SK-N-SH (cell line): ENCODE data around the gene SMPD1. TPM values are rescaled to one million over a fixed set of nuclear protein-coding genes. Genes with fewer than 3 reads are reported as not detected.
A peak's percentile ranks its signal among the peaks of the same experiment; 100 is the strongest.
"Not testable (repeated sequence)": the region's sequence is repeated elsewhere in the genome, so short reads cannot be mapped to it uniquely, and the experiment has no call there.

Experiments
- CTCF ChIA-PET: fragments of 300-600, 350-600 bp; formaldehyde crosslinking; extraction: SDS; loops from one replicate; lab custom pipeline; 2021; lab: Yijun Ruan, JAX
- POLR2A ChIA-PET: fragments of 350-600 bp; sonication (Branson Sonifier 250); formaldehyde crosslinking; extraction: SDS; loops from one replicate; lab custom pipeline; 2020; ENCODE audit warnings: antibody characterized with exemption, inconsistent platforms; lab: Yijun Ruan, JAX
- DNase-seq: peaks from one replicate; pipeline ENCODE4 v3.0.0; 2012
- H2AFZ ChIP-seq: fragments of 200-600 bp; sonication (generic); 2 replicates; pipeline ENCODE4 v1.8.1; 2016; ENCODE audit warnings: antibody characterized with exemption, mild to moderate bottlenecking, low read depth
- H3F3A ChIP-seq: fragments of 200-600 bp; sonication (generic); replicated peaks from 2 replicates; pipeline ENCODE3; 2016; ENCODE audit warnings: antibody characterized with exemption, mild to moderate bottlenecking; ENCODE audit not compliant: insufficient read depth
- H3K27ac ChIP-seq, 2 experiments: fragments of 200-500 bp in 1 of 2; fragments of 200-600 bp in 1 of 2; sonication (Bioruptor generic) in 1 of 2; sonication (generic), shearing (Covaris generic) in 1 of 2; 2 replicates each; pipeline versions ENCODE4 v1.5.1 to v1.6.1; 2014 to 2016; ENCODE audit warnings: low read depth in 2 of 2, inconsistent platforms in 1 of 2, low read length in 1 of 2, mild to moderate bottlenecking in 1 of 2, mixed read lengths in 1 of 2
- H3K27me3 ChIP-seq: fragments of 200-600 bp; sonication (generic), shearing (Covaris generic); 2 replicates; pipeline ENCODE4 v1.6.1; 2016; ENCODE audit warnings: mixed run types; ENCODE audit not compliant: insufficient read depth
- H3K36me3 ChIP-seq, 2 experiments: fragments of 200-500 bp in 1 of 2; fragments of 200-600 bp in 1 of 2; sonication (Bioruptor generic) in 1 of 2; sonication (generic) in 1 of 2; replicated peaks in 1 of 2; 2 replicates each; pipeline versions ENCODE3 to v1.5.1; 2014 to 2016; ENCODE audit warnings: low read length in 1 of 2, mild to moderate bottlenecking in 1 of 2; ENCODE audit not compliant: insufficient read depth in 2 of 2, control insufficient read depth in 1 of 2
- H3K4me1 ChIP-seq, 2 experiments: fragments of 200-500 bp in 1 of 2; fragments of 200-600 bp in 1 of 2; sonication (Bioruptor generic) in 1 of 2; sonication (generic), shearing (Covaris generic) in 1 of 2; 2 replicates each; pipeline versions ENCODE4 v1.5.1 to v1.6.1; 2014 to 2016; ENCODE audit warnings: low read depth in 1 of 2, low read length in 1 of 2, mixed run types in 1 of 2; ENCODE audit not compliant: insufficient read depth in 2 of 2, control insufficient read depth in 1 of 2
- H3K4me2 ChIP-seq: fragments of 200-600 bp; sonication (generic), shearing (Covaris generic); 2 replicates; pipeline ENCODE4 v1.6.1; 2017; ENCODE audit warnings: mixed run types
- H3K4me3 ChIP-seq, 2 experiments: fragments of 200-500 bp in 1 of 2; fragments of 200-600 bp in 1 of 2; sonication (Bioruptor generic) in 1 of 2; sonication (generic), shearing (Covaris generic) in 1 of 2; 2 replicates each; pipeline versions ENCODE4 v1.5.1 to v1.8.1; 2014 to 2016; ENCODE audit warnings: low read depth in 2 of 2, inconsistent platforms in 1 of 2, low read length in 1 of 2, mild to moderate bottlenecking in 1 of 2, mixed read lengths in 1 of 2, moderate library complexity in 1 of 2
- H3K79me2 ChIP-seq: fragments of 200-600 bp; sonication (generic); 2 replicates; pipeline ENCODE4 v1.8.1; 2017; ENCODE audit warnings: mild to moderate bottlenecking; ENCODE audit not compliant: insufficient read depth
- H3K9ac ChIP-seq: fragments of 200-600 bp; sonication (generic); 2 replicates; pipeline ENCODE4 v1.6.1; 2017; ENCODE audit warnings: mixed run types
- H3K9me2 ChIP-seq: fragments of 200-600 bp; sonication (generic); 2 replicates; pipeline ENCODE4 v1.6.1; 2017; ENCODE audit warnings: mixed run types
- H3K9me3 ChIP-seq: fragments of 200-600 bp; sonication (generic); 2 replicates; pipeline ENCODE4 v1.6.1; 2017; ENCODE audit warnings: mixed run types, mild to moderate bottlenecking, moderate library complexity
- H4K20me1 ChIP-seq: fragments of 200-600 bp; sonication (generic); 2 replicates; pipeline ENCODE4 v1.6.1; 2017; ENCODE audit warnings: mild to moderate bottlenecking, mixed run types; ENCODE audit not compliant: insufficient read depth
- CHD2 ChIP-seq: fragments of 150-350 bp; IDR thresholded peaks from 2 replicates; pipeline ENCODE4 v1.6.1; 2018; ENCODE audit warnings: low read length; ENCODE audit not compliant: partially characterized antibody
- ELF1 ChIP-seq: IDR thresholded peaks from 2 replicates; pipeline ENCODE4 v1.4.0; 2012
- EZH2phosphoT487 ChIP-seq: fragments of 200-600 bp; sonication (generic); IDR thresholded peaks from 2 replicates; pipeline ENCODE4 v1.6.1; 2017; ENCODE audit warnings: low read depth, mixed run types, mild to moderate bottlenecking, antibody characterized with exemption, moderate library complexity, borderline replicate concordance
- IRF3 ChIP-seq: fragments of 150-350 bp; IDR thresholded peaks from 2 replicates; pipeline ENCODE4 v1.6.1; 2016; ENCODE audit warnings: mild to moderate bottlenecking, low read depth, low read length
- MEF2A ChIP-seq: IDR thresholded peaks from 2 replicates; pipeline ENCODE4 v1.4.0; 2012; ENCODE audit warnings: low read depth, borderline replicate concordance
- MXI1 ChIP-seq: IDR thresholded peaks from 2 replicates; pipeline ENCODE4 v1.6.1; 2012; ENCODE audit warnings: mild to moderate bottlenecking, low read depth, low read length, improper control_type of control experiment
- NFIC ChIP-seq: IDR thresholded peaks from 2 replicates; pipeline ENCODE4 v1.4.0; 2012; ENCODE audit warnings: borderline replicate concordance
- PBX3 ChIP-seq: IDR thresholded peaks from 2 replicates; pipeline ENCODE4; 2012
- RAD21 ChIP-seq: IDR thresholded peaks from 2 replicates; pipeline ENCODE4 v1.6.1; 2012; ENCODE audit warnings: mild to moderate bottlenecking, low read length
- TCF12 ChIP-seq: IDR thresholded peaks from 2 replicates; pipeline ENCODE4 v1.4.0; 2012
- ZBTB33 ChIP-seq: IDR thresholded peaks from 2 replicates; pipeline ENCODE4 v1.4.0; 2012; ENCODE audit warnings: low read depth, borderline replicate concordance
- WGBS: methylation state at CpG from one replicate; pipeline ENCODE4 v1.1.6; 2017; ENCODE audit warnings: low lambda C conversion rate; 5-methylcytosine and 5-hydroxymethylcytosine counted together
- polyA plus RNA-seq, 3 experiments: library from polyadenylated mRNA; depleted of rRNA; stranded (reverse); fragments of >200 nt; gene quantifications; 2 replicates each; pipeline ENCODE4 v1.2.3, GENCODE V29; 2012

SMPD1 gene
- polyA plus RNA-seq, 1 of the 3 experiments (the other 2 are of a cell fraction), result 69.2 TPM

GRCh38 chr11:6391537-6392134 lies 1.4 kb downstream of the SMPD1 start:
- no peak for DNase-seq
- Histone ChIP-seq H3F3A (peaks cover 4% of the 10 kb centered on the region), H2AFZ (no peak overlapping the region), H3K36me3 (peaks cover 0 to 16% of the 10 kb centered on the region in 2 experiments), H3K9me2 (no peaks in the 10 kb centered on the region), H3K4me3 (peak overlapping the region in 1 of 2 experiments; percentile 89; a peak in 1 of 4 replicates), H3K4me2 (peak overlapping the region; percentile 87; the same call in 1 of the 2 replicates), H3K79me2 (0 out of 2 replicates have a peak, but pooled peaks cover 9% of the 10 kb centered on the region), H4K20me1 (no peaks in the 10 kb centered on the region), H3K27ac (no peak overlapping the region), H3K4me1 (peaks cover 3 to 14% of the 10 kb centered on the region in 2 experiments; a peak in 2 of 4 replicates), H3K9ac (no peak overlapping the region), H3K9me3 (no peaks in the 10 kb centered on the region), H3K27me3 (no peaks in the 10 kb centered on the region)
- ChIA-PET CTCF (no interaction called here), POLR2A (no interaction called here)
- 97% methylated on average over 9 of the region's 18 CpGs for WGBS
- TF ChIP-seq PBX3 (no peak), TCF12 (no peak), MXI1 (no peak), NFIC (no peak), ELF1 (no peak), CHD2 (no peak)
- TF ChIP-seq, all 33 proteins: peak for 0

- not testable (repeated sequence) for H3K4me2 ChIP-seq, DNase-seq, H3K9me2 ChIP-seq, H3F3A ChIP-seq, H3K4me3 ChIP-seq, H2AFZ ChIP-seq, H3K9ac ChIP-seq, H3K9me3 ChIP-seq, H3K27ac ChIP-seq, H4K20me1 ChIP-seq, H3K27me3 ChIP-seq, H3K79me2 ChIP-seq
- peaks cover 4 to 14% of the 10 kb centered on the region in 2 experiments; a peak in 2 of 4 replicates for H3K4me1 ChIP-seq
- H3K36me3 ChIP-seq, result peaks cover 0 to 18% of the 10 kb centered on the region in 2 experiments
- CTCF ChIA-PET, result interaction anchor here (1.1 to 4.2 kb wide), 3 partner anchors 13 to 139 kb away, joined by 3 to 33 read pairs (median 4); no protein-coding TSS in a partner anchor
- WGBS, result 92% methylated on average over 4 of the region's 4 CpGs
- POLR2A ChIA-PET, result interaction anchor here (1.2 kb wide), 1 partner anchor 76 kb away, joined by 3 read pairs; no protein-coding TSS in a partner anchor
These were observed 2.0 kb downstream of the SMPD1 start for GRCh38 chr11:6392251-6392650.

- Histone ChIP-seq H3K9ac (no peak overlapping the region), H3K9me2 (no peaks in the 10 kb centered on the region), H3K4me2 (no peak overlapping the region), H2AFZ (no peak overlapping the region), H3K4me3 (no peak overlapping the region), H4K20me1 (no peaks in the 10 kb centered on the region), H3K4me1 (peaks cover 14 to 15% of the 10 kb centered on the region in 2 experiments; a peak in 2 of 4 replicates), H3K36me3 (peaks cover 0 to 19% of the 10 kb centered on the region in 2 experiments), H3K79me2 (0 out of 2 replicates have a peak, but pooled peaks cover 9% of the 10 kb centered on the region), H3K27ac (no peak overlapping the region), H3F3A (peaks cover 4% of the 10 kb centered on the region), H3K9me3 (no peaks in the 10 kb centered on the region), H3K27me3 (no peaks in the 10 kb centered on the region)
- 89% methylated on average over 16 of the region's 16 CpGs for WGBS
- ChIA-PET CTCF (interaction anchor here (1.3 to 4.2 kb wide), 3 partner anchors 15 to 49 kb away, joined by 5 to 33 read pairs (median 11); no protein-coding TSS in a partner anchor), POLR2A (interaction anchor here (1.9 kb wide), 1 partner anchor 24 kb away, joined by 5 read pairs; the partner anchor contains the start of gene APBB1)
- no peak for TF ChIP-seq PBX3
- no peak for TF ChIP-seq RAD21
- no peak for TF ChIP-seq ZBTB33
- no peak for TF ChIP-seq MEF2A
- no peak for TF ChIP-seq IRF3
- no peak for TF ChIP-seq EZH2phosphoT487
- DNase-seq, result no peak
These were observed 3.9 kb downstream of the SMPD1 start for GRCh38 chr11:6393989-6394670.
